Esophagus muscularis mucosa (tissue), 4 donors: ENCODE data around the gene ASAP2.

ENCODE experiments used
- EP300 ChIP-seq: sonication (generic); formaldehyde crosslinking; IDR thresholded peaks from one replicate; pipeline ENCODE4 v1.6.1; 2017; ENCODE audit warnings: antibody characterized with exemption
- POLR2A ChIP-seq: fragments of 450-650 bp; IDR thresholded peaks from one replicate; pipeline ENCODE4 v1.6.1; 2017; ENCODE audit warnings: antibody characterized with exemption, moderate library complexity, mild to moderate bottlenecking, low read depth
- TF ChIP-seq, protein P1 (sequence below), 3 experiments: fragments of 200-600 bp in 2 of 3; fragments of 450-650 bp in 1 of 3; sonication (generic) in 2 of 3; IDR thresholded peaks; one replicate each; pipeline ENCODE4 v1.5.1; 2017 to 2019; ENCODE audit warnings: antibody characterized with exemption in 3 of 3, mild to moderate bottlenecking in 2 of 3, moderate library complexity in 1 of 3

DNA sequence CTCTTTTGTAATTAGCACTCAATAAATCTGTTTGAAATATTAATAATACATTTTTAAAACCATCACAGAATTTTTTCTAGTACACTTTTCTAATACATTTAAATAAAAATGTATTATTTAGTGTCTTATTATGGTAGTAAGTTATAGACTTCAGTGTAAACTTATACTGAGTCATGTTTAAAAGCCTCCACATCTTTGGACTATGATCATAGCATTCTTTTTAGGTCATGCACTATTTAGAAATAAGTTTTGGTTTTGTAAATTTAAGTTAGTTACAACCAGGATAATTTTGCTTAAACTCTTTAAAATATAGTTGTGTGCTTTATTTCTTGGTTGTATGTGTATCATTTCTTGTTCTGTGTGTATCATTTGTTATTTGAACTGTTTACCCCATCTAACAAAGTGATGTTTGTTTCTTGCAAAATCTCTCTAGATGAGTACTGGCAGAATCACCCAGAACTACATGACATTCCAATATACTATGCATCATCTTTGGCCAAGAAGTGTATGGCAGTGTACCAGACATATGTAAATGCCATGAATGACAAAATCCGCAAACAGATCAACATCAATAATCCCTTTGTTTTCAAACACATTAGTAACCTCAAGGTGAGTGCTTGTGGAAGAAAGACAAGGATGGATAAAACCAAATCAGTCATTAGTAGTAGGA, 233.6 kb downstream of the ASAP2 start:
- TF ChIP-seq, protein P1, sequence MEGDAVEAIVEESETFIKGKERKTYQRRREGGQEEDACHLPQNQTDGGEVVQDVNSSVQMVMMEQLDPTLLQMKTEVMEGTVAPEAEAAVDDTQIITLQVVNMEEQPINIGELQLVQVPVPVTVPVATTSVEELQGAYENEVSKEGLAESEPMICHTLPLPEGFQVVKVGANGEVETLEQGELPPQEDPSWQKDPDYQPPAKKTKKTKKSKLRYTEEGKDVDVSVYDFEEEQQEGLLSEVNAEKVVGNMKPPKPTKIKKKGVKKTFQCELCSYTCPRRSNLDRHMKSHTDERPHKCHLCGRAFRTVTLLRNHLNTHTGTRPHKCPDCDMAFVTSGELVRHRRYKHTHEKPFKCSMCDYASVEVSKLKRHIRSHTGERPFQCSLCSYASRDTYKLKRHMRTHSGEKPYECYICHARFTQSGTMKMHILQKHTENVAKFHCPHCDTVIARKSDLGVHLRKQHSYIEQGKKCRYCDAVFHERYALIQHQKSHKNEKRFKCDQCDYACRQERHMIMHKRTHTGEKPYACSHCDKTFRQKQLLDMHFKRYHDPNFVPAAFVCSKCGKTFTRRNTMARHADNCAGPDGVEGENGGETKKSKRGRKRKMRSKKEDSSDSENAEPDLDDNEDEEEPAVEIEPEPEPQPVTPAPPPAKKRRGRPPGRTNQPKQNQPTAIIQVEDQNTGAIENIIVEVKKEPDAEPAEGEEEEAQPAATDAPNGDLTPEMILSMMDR (IDR thresholded peaks at IDR 0.05) = no peak
- TF ChIP-seq POLR2A (no peak), EP300 (no peak)
